RWPE1 (cell line): ENCODE results near the gene UTP25.

Source experiments
- CTCF ChIA-PET: fragments of 350-600 bp; sonication (Branson Sonifier 250); formaldehyde crosslinking; extraction: SDS; loops from one replicate; lab custom pipeline; 2021; lab: Yijun Ruan, JAX
- POLR2A ChIA-PET: fragments of 400-600 bp; formaldehyde crosslinking; extraction: SDS; loops from one replicate; lab custom pipeline; 2020; ENCODE audit warnings: antibody characterized with exemption; ENCODE audit not compliant: low non-redundant PET; lab: Yijun Ruan, JAX
- DNase-seq: peaks from one replicate; pipeline ENCODE4 v3.0.0; 2012; ENCODE audit warnings: low spot score
- H3K27ac ChIP-seq: fragments of 450-650 bp; 2 replicates; pipeline ENCODE4 v1.5.1; 2017
- TF ChIP-seq, protein P1 (sequence below): fragments of 450-650 bp; conservative IDR thresholded peaks from 2 replicates; pipeline ENCODE4 v1.5.1; 2017; ENCODE audit warnings: low read depth, mild to moderate bottlenecking

UTP25 gene

DNA sequence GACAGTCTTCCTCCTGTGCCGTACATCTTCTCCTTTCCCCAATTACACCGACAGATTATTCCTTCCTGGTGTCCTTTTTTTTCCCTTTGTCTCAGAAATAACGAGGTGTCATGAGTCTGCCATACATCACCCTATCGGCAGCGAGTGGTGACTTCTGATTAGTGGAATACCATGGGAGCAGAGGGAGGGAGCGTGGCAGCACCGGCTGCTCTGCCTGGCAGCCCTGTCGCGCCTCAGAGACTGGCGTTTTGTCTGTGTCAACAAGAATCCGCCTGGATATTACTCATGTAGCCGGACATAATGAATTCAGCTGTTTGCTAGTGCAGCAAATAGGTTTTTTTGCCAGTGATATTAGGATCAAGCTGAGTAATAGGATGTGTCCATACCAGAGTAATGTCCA, 51.8 kb downstream of the UTP25 start:
- peak; percentile 28 for DNase-seq
- ChIA-PET CTCF (no interaction called here), POLR2A (interaction anchor here (0.6 kb wide), 1 partner anchor 46 kb away, joined by 4 read pairs; no protein-coding TSS in a partner anchor)
- no peak overlapping the region for H3K27ac ChIP-seq
- TF ChIP-seq, protein P1, sequence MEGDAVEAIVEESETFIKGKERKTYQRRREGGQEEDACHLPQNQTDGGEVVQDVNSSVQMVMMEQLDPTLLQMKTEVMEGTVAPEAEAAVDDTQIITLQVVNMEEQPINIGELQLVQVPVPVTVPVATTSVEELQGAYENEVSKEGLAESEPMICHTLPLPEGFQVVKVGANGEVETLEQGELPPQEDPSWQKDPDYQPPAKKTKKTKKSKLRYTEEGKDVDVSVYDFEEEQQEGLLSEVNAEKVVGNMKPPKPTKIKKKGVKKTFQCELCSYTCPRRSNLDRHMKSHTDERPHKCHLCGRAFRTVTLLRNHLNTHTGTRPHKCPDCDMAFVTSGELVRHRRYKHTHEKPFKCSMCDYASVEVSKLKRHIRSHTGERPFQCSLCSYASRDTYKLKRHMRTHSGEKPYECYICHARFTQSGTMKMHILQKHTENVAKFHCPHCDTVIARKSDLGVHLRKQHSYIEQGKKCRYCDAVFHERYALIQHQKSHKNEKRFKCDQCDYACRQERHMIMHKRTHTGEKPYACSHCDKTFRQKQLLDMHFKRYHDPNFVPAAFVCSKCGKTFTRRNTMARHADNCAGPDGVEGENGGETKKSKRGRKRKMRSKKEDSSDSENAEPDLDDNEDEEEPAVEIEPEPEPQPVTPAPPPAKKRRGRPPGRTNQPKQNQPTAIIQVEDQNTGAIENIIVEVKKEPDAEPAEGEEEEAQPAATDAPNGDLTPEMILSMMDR = no peak

DNA sequence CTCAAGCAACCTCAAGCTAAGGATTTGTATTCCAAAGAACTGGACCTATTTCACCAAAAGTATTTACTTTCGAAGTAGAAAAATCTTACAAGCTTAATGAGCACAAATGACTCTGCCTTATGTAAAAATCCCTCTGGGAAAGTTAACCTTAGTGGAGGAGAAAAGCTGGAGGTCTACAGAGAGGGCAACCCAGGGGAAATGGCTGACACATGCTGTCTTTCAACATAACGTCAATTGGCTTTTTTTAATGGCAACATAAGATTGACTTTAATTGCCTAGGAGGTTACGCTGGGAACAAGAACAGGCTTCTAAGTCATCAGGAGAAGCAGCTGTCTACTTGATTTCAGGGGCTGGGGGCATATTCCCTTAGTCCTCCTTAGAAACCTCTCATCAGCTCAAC, 52.3 kb downstream of the UTP25 start:
- POLR2A ChIA-PET = interaction anchor here (0.6 kb wide), 1 partner anchor 46 kb away, joined by 4 read pairs; no protein-coding TSS in a partner anchor
- no peak for DNase-seq
- H3K27ac ChIP-seq = no peak overlapping the region
- TF ChIP-seq, protein P1 = no peak
- CTCF ChIA-PET = no interaction called here

DNA sequence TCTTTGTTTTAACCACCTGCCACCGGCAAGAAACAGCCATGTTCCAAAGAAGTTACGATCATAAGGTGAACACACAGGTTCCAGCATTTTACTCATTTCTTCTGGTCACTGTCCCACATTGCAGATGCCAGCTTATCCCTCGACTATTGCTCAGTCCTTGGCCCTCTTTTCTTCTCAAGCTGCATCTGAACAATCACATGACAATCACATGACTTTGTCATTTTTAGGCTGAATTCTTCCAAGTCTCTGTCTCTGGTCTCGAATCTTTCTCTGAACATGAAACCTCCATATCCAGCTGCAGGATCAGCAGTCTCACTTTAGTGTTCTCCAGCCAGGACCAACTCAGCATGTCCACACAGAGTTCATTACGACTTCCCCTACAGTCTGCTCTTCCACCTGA, 53.8 kb downstream of the UTP25 start:
- TF ChIP-seq, protein P1 = no peak
- no peak overlapping the region for H3K27ac ChIP-seq
- ChIA-PET CTCF (interaction anchor here (0.6 kb wide), 1 partner anchor 742 kb away, joined by 5 read pairs; no protein-coding TSS in a partner anchor), POLR2A (no interaction called here)
- DNase-seq = no peak

DNA sequence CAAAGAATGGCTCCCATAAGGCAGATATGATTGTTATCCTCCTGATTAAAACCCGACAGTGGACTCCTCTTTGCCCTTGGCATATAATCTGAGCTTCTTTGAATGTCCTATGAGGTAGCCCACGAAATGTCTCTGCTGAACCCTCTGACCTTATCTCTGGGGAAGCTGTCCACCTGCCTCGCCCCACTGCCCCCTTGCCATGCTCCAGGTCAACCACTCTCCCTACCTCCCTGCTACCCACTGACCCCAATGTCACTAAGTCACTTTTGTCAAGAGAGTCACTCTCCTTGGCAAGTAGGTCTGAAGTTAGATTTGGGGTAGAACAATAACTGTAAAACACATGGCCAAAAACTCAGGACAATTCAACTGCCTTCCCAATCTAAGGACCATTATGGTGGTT, 54.5 kb downstream of the UTP25 start:
- POLR2A ChIA-PET = no interaction called here

DNA sequence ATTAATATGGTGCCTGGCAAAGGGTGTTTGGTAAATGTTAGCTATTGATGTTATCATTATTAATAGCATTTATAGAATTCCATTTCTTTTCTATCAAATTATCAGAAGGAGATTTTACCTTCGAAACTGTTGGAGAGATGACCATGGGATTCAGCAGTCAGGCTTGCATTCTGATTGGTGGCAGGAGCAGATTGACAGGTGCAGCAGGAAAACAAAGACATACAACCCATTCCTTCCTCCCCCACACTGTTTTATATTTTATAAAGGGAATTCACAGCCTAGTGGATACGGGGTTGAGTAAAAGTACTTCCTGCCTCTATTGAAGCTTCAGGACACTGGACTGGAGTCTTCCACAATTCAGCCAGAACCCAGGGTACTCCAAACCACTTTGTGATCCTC, 55.2 kb downstream of the UTP25 start:
- ChIA-PET CTCF (no interaction called here), POLR2A (no interaction called here)
- TF ChIP-seq, protein P1 = no peak
- no peak for DNase-seq
- H3K27ac ChIP-seq = no peak overlapping the region

More for the DNA sequence above, 54.5 kb downstream of the UTP25 start:
- CTCF ChIA-PET = no interaction called here
- TF ChIP-seq, protein P1 = no peak
- no peak overlapping the region for H3K27ac ChIP-seq
- no peak for DNase-seq

DNA sequence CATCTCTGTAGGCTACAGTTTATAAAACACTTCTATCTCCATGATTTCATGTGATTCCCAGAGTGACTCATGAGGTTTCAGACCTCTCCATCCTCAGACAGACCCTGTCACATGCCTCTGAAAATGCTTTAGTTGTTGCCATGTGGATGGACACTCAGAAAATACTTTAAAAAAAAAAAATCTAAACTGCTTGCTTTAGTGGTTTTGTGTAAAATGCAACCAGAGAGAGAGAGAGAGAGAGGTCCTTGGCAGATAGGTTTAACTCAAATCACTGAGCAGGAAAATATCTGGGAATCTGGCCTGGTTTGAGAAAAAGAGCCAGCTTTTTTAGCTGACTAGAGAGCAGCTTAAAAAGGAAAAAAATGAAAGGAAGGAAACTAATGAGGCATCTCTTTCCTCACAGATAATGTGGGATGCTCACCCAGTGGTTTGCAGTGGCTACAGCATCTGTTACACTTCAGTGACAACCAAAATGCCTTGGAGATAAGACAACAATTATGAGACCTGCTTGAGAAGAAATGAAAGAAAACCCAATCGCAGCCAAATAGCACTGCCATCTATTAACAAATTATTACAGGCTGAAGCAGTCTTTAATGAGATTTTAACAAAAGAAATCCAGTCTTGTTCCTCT, 55.7 kb downstream of the UTP25 start:
- ChIA-PET CTCF (interaction anchor here (0.7 kb wide), 1 partner anchor 640 kb away, joined by 4 read pairs; no protein-coding TSS in a partner anchor), POLR2A (no interaction called here)
- H3K27ac ChIP-seq = no peak overlapping the region
- TF ChIP-seq, protein P1 = no peak
- DNase-seq = no peak
